ENCODE data around the gene LMOD3.

The LMOD3 gene

GRCh38 chr3:69121513-69121912 is 882 bp downstream of the LMOD3 start:
- no peak for DNase-seq

- peak; percentile 75 for DNase-seq
These were observed 1.4 kb downstream of the LMOD3 start for GRCh38 chr3:69120879-69121464.

- DNase-seq: no peak
These were observed 2.7 kb downstream of the LMOD3 start for GRCh38 chr3:69119681-69120080.

- no peak for DNase-seq
These were observed 3.3 kb downstream of the LMOD3 start for GRCh38 chr3:69119138-69119537.

- no peak for DNase-seq
These were observed 3.8 kb downstream of the LMOD3 start for GRCh38 chr3:69118555-69118954.

GRCh38 chr3:69116897-69117296 is 5.5 kb downstream of the LMOD3 start:
- DNase-seq: no peak

- no peak for DNase-seq
These were observed 6.2 kb downstream of the LMOD3 start for GRCh38 chr3:69116162-69116561.

- no peak for DNase-seq
These were observed 6.7 kb downstream of the LMOD3 start for GRCh38 chr3:69115731-69116130.

GRCh38 chr3:69113536-69113935 is 8.9 kb downstream of the LMOD3 start:
- DNase-seq: no peak

GRCh38 chr3:69110941-69111546 is 11.4 kb downstream of the LMOD3 start:
- no peak for DNase-seq

- DNase-seq: no peak
These were observed 13.6 kb downstream of the LMOD3 start for GRCh38 chr3:69108811-69109210.

GRCh38 chr3:69107841-69108240 is 14.6 kb downstream of the LMOD3 start:
- no peak for DNase-seq

- DNase-seq: no peak
These were observed 17.1 kb downstream of the LMOD3 start for GRCh38 chr3:69105320-69105719.

GRCh38 chr3:69104586-69104985 is 17.8 kb downstream of the LMOD3 start:
- DNase-seq: no peak

- no peak for DNase-seq
These were observed 19.3 kb downstream of the LMOD3 start for GRCh38 chr3:69103123-69103522.

- no peak for DNase-seq
These were observed 20.0 kb downstream of the LMOD3 start for GRCh38 chr3:69102384-69102783.

GRCh38 chr3:69099576-69099975 is 22.8 kb downstream of the LMOD3 start:
- no peak for DNase-seq

GRCh38 chr3:69097407-69098086 is 24.8 kb downstream of the LMOD3 start:
- no peak for DNase-seq

GRCh38 chr3:69096299-69096698 is 26.1 kb downstream of the LMOD3 start:
- no peak for DNase-seq

GRCh38 chr3:69095636-69096035 is 26.8 kb downstream of the LMOD3 start:
- DNase-seq: no peak

- DNase-seq: no peak
These were observed 27.8 kb downstream of the LMOD3 start for GRCh38 chr3:69094467-69095205.

GRCh38 chr3:69092030-69092516 is 30.3 kb downstream of the LMOD3 start:
- DNase-seq: peak; percentile 34

- DNase-seq: no peak
These were observed 30.9 kb downstream of the LMOD3 start for GRCh38 chr3:69091389-69092029.

Data from CD4-positive, alpha-beta T cell treated with Interleukin-15 for 1 hour (primary cell).